Fibroblast of skin of abdomen (primary cell): Measurements from ENCODE around the gene ALK.

Experiments used
- DNase-seq: peaks from one replicate; pipeline ENCODE4 v3.0.0-alpha.2; 2013

Gene ALK

GRCh38 chr2:29394981-29395350 lies 526.4 kb downstream of the ALK start:
- no peak for DNase-seq

GRCh38 chr2:29394311-29394980 lies 526.9 kb downstream of the ALK start:
- no peak for DNase-seq

GRCh38 chr2:29393676-29394075 lies 527.7 kb downstream of the ALK start:
- DNase-seq: no peak

- DNase-seq: no peak
These were observed 528.6 kb downstream of the ALK start for GRCh38 chr2:29392774-29393173.

- no peak for DNase-seq
These were observed 531.2 kb downstream of the ALK start for GRCh38 chr2:29390136-29390535.

- no peak for DNase-seq
These were observed 531.7 kb downstream of the ALK start for GRCh38 chr2:29389686-29390085.

GRCh38 chr2:29388071-29388470 lies 533.3 kb downstream of the ALK start:
- no peak for DNase-seq

GRCh38 chr2:29382486-29382885 lies 538.9 kb downstream of the ALK start:
- DNase-seq: peak; percentile 57

- DNase-seq: no peak
These were observed 543.6 kb downstream of the ALK start for GRCh38 chr2:29377788-29378187.

GRCh38 chr2:29376541-29376940 lies 544.8 kb downstream of the ALK start:
- no peak for DNase-seq

- no peak for DNase-seq
These were observed 545.5 kb downstream of the ALK start for GRCh38 chr2:29375843-29376242.

GRCh38 chr2:29374823-29375222 lies 546.6 kb downstream of the ALK start:
- DNase-seq: no peak

GRCh38 chr2:29373870-29374269 lies 547.5 kb downstream of the ALK start:
- no peak for DNase-seq

- DNase-seq: no peak
These were observed 549.2 kb downstream of the ALK start for GRCh38 chr2:29372185-29372584.

GRCh38 chr2:29370581-29371125 lies 550.7 kb downstream of the ALK start:
- DNase-seq: no peak

GRCh38 chr2:29370173-29370572 lies 551.2 kb downstream of the ALK start:
- DNase-seq: no peak

- DNase-seq: no peak
These were observed 552.7 kb downstream of the ALK start for GRCh38 chr2:29368659-29369040.

GRCh38 chr2:29367986-29368658 lies 553.3 kb downstream of the ALK start:
- peak; percentile 14 for DNase-seq

- DNase-seq: no peak
These were observed 558.3 kb downstream of the ALK start for GRCh38 chr2:29363111-29363510.

GRCh38 chr2:29361231-29361630 lies 560.2 kb downstream of the ALK start:
- DNase-seq: no peak

- DNase-seq: peak; percentile 12
These were observed 561.2 kb downstream of the ALK start for GRCh38 chr2:29360016-29360784.

GRCh38 chr2:29353403-29353991 lies 567.9 kb downstream of the ALK start:
- DNase-seq: no peak
